Esophagus squamous epithelium (tissue), 4 donors: ENCODE data around the gene UMOD.

Experiments used
- POLR2A ChIP-seq, 4 donors: fragments of 450-650 bp; IDR thresholded peaks; one replicate each; pipeline ENCODE4 v1.6.1; 2017; ENCODE audit warnings: antibody characterized with exemption in 4 of 4, mild to moderate bottlenecking in 4 of 4, moderate library complexity in 3 of 4
- TF ChIP-seq, protein P1 (sequence below), 6 experiments: fragments of 450-650 bp in 4 of 6; fragments of 200-600 bp in 2 of 6; sonication (generic) in 2 of 6; IDR thresholded peaks; one replicate each; pipeline ENCODE4 v1.5.1; 2016 to 2019; ENCODE audit warnings: antibody characterized with exemption in 6 of 6, mild to moderate bottlenecking in 4 of 6, moderate library complexity in 4 of 6

DNA sequence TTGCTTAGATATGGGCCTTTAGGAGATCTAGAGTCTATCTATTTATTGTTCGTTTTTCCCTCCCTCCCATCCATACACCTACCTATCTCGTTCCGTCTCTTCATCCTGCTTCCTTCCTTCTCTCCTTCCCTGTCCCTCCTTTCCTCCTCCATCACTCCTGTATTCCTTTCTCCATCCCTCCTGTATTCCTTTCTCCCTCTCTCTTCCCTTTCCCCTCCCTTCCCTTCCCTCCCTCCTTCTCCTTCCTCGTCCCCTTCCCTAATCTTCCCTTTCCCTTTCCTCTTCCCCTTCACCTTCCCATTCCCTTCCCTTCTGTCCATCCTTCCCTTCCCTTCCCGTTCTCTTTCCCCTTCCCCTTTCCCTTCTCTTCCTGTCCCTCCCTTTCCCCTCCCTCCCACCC lies 35.8 kb downstream of the UMOD start:
- TF ChIP-seq, protein P1, sequence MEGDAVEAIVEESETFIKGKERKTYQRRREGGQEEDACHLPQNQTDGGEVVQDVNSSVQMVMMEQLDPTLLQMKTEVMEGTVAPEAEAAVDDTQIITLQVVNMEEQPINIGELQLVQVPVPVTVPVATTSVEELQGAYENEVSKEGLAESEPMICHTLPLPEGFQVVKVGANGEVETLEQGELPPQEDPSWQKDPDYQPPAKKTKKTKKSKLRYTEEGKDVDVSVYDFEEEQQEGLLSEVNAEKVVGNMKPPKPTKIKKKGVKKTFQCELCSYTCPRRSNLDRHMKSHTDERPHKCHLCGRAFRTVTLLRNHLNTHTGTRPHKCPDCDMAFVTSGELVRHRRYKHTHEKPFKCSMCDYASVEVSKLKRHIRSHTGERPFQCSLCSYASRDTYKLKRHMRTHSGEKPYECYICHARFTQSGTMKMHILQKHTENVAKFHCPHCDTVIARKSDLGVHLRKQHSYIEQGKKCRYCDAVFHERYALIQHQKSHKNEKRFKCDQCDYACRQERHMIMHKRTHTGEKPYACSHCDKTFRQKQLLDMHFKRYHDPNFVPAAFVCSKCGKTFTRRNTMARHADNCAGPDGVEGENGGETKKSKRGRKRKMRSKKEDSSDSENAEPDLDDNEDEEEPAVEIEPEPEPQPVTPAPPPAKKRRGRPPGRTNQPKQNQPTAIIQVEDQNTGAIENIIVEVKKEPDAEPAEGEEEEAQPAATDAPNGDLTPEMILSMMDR (IDR thresholded peaks at IDR 0.05) = no peak
- no peak for TF ChIP-seq POLR2A (IDR thresholded peaks at IDR 0.05)
